Measurements from ENCODE around the gene SKAP2.

DNA sequence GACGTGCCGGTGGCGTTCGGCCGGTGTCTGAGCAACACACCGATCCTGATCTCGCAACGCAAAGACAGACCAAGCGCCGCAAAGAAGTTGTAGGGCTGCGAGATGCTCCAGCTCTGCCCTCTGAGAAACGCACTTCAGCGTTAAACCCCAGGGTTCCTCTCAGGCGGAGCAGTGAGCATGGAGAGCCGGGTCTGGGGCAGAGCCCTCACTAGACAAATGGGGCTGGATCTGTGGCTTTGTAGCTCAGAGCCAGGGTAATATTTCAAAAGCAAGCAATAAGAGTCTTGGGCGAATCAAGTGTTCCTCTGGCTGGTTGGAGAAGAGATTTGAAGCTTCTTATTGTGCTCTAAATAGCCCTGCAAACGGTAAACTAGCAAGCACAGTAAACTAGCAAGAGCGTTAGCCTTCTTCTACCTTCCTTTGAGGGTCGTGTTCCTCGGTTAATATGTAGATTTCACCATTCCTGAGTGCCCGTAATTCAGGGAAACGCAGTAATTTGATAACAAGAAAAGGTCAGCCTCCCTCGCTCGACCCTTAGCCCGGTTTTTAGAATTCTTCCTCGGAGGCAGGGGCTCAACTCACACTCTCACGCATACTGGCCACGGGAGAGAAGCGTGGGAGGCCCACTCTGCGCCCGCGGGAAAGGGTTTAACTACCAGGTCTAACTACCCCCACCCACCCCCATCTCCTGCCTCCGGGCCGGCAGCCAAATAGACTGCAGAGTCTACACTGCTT is 6.7 kb downstream of the SKAP2 start:
- TF ChIP-seq YY1 (IDR thresholded peaks at IDR 0.05; ENCODE audit: insufficient read depth, insufficient read length) (no peak), ZNF274 (IDR thresholded peaks at IDR 0.05; ENCODE audit: low read depth, low read length) (no peak)

Data from NT2/D1 (cell line).